GM23248 (cell line): Measurements from ENCODE around the gene FADD. TPM values are rescaled to one million over a fixed set of nuclear protein-coding genes. Genes with fewer than 3 reads are reported as not detected.
A peak's percentile ranks its signal among the peaks of the same experiment; 100 is the strongest.

Experiments used
- DNase-seq: peaks from one replicate; pipeline ENCODE4 v3.0.0-alpha.2; 2015
- H2AFZ ChIP-seq: fragments of 200-600 bp; sonication (generic); 2 replicates; pipeline ENCODE4 v1.6.1; 2016; ENCODE audit warnings: antibody characterized with exemption
- H3F3A ChIP-seq: fragments of 200-600 bp; sonication (generic); 2 replicates; pipeline ENCODE4 v1.6.1; 2016; ENCODE audit warnings: mild to moderate bottlenecking, antibody characterized with exemption, mixed run types; ENCODE audit not compliant: insufficient read depth
- H3K27ac ChIP-seq: fragments of 200-600 bp; sonication (generic); 2 replicates; pipeline ENCODE4 v1.5.1; 2016; ENCODE audit warnings: mild to moderate bottlenecking
- H3K27me3 ChIP-seq: fragments of 200-600 bp; sonication (generic); replicated peaks from 2 replicates; pipeline ENCODE4 v1.6.1; 2016; ENCODE audit warnings: mild to moderate bottlenecking; ENCODE audit not compliant: insufficient read depth
- H3K36me3 ChIP-seq: fragments of 200-600 bp; sonication (generic); 2 replicates; pipeline ENCODE4 v1.6.1; 2016; ENCODE audit warnings: low read depth, mild to moderate bottlenecking
- H3K4me1 ChIP-seq: fragments of 200-600 bp; sonication (generic); 2 replicates; pipeline ENCODE4 v1.6.1; 2016; ENCODE audit warnings: mild to moderate bottlenecking; ENCODE audit not compliant: insufficient read depth
- H3K4me2 ChIP-seq: fragments of 200-600 bp; sonication (generic); one replicate; pipeline ENCODE4 v1.6.1; 2016; ENCODE audit warnings: mild to moderate bottlenecking; ENCODE audit not compliant: unreplicated experiment
- H3K4me3 ChIP-seq: fragments of 200-600 bp; sonication (generic); 2 replicates; pipeline ENCODE4 v1.5.1; 2016; ENCODE audit warnings: mild to moderate bottlenecking
- H3K79me2 ChIP-seq: fragments of 200-600 bp; sonication (generic); 2 replicates; pipeline ENCODE4 v1.6.1; 2016; ENCODE audit warnings: mild to moderate bottlenecking; ENCODE audit not compliant: insufficient read depth
- H3K9ac ChIP-seq: fragments of 200-600 bp; sonication (generic); 2 replicates; pipeline ENCODE4 v1.6.1; 2016; ENCODE audit warnings: mild to moderate bottlenecking
- H3K9me2 ChIP-seq: fragments of 200-600 bp; sonication (generic); 2 replicates; pipeline ENCODE4 v1.6.1; 2016; ENCODE audit warnings: mixed run types, mild to moderate bottlenecking, moderate library complexity; ENCODE audit not compliant: insufficient read depth
- H3K9me3 ChIP-seq: fragments of 200-600 bp; sonication (generic); one replicate; pipeline ENCODE4 v1.6.1; 2017; ENCODE audit warnings: low read depth
- H4K20me1 ChIP-seq: fragments of 200-600 bp; sonication (generic); 2 replicates; pipeline ENCODE4 v1.6.0; 2016; ENCODE audit not compliant: insufficient read depth
- EZH2 ChIP-seq: fragments of 200-600 bp; sonication (generic); IDR thresholded peaks from 2 replicates; pipeline ENCODE4 v1.6.1; 2018; ENCODE audit warnings: antibody characterized with exemption, mild to moderate bottlenecking; ENCODE audit not compliant: insufficient read depth, poor library complexity, severe bottlenecking
- EZH2phosphoT487 ChIP-seq: fragments of 200-600 bp; sonication (generic); IDR thresholded peaks from 2 replicates; pipeline ENCODE4 v1.6.1; 2018; ENCODE audit warnings: antibody characterized with exemption, moderate library complexity, mild to moderate bottlenecking, low read depth; ENCODE audit not compliant: insufficient read depth
- WGBS, 2 experiments: methylation state at CpG; one replicate each; pipeline ENCODE4 v1.1.6; 2015 to 2017; ENCODE audit warnings: low lambda C conversion rate in 2 of 2, low coverage in 1 of 2; ENCODE audit errors: missing lambda C conversion rate in 2 of 2; 5-methylcytosine and 5-hydroxymethylcytosine counted together
- in situ Hi-C: fragments of 300-500 bp; cut with MboI; formaldehyde crosslinking; loops from 2 replicates; pipeline ENCODE4 v1.15.0; 2020
- polyA plus RNA-seq: library from polyadenylated mRNA; unstranded; fragments of >200 nt; fragmentation: Nextera tagmentation; extraction: Ambion mirVana; gene quantifications from 2 replicates; pipeline ENCODE4 v1.2.1, GENCODE V29; 2016
- total RNA-seq: library from RNA; depleted of rRNA; stranded (reverse); fragments of >200 nt; shearing (Covaris generic); gene quantifications from 2 replicates; pipeline ENCODE4 v1.2.3, GENCODE V29; 2014

FADD gene
- total and polyA plus RNA-seq, 2 experiments from 2014 or later = 32.0 to 38.3 TPM

- no peak overlapping the region for H3K27ac ChIP-seq
- no peaks in the 10 kb centered on the region for H3F3A ChIP-seq
- no peaks in the 10 kb centered on the region for H3K79me2 ChIP-seq
- no peak for DNase-seq
- H3K9ac ChIP-seq = no peak overlapping the region
- H3K9me2 ChIP-seq = no peaks in the 10 kb centered on the region
- no peaks in the 10 kb centered on the region for H4K20me1 ChIP-seq
- H3K4me1 ChIP-seq = no peaks in the 10 kb centered on the region
- in situ Hi-C loops = no loop called here
- H2AFZ ChIP-seq = no peak overlapping the region
- no peak overlapping the region for H3K4me3 ChIP-seq
- H3K27me3 ChIP-seq = peaks cover 19% of the 10 kb centered on the region; the same call in 1 of the 2 replicates
- TF ChIP-seq EZH2phosphoT487 (no peak), EZH2 (no peak)
- WGBS, 2 experiments = 49 to 53% methylated on average over 3 of the region's 3 CpGs
- H3K4me2 ChIP-seq = no peak overlapping the region
- no peaks in the 10 kb centered on the region for H3K36me3 ChIP-seq
- no peaks in the 10 kb centered on the region for H3K9me3 ChIP-seq
Observed at GRCh38 chr11:70220136-70220535, 17.0 kb downstream of the FADD start.

GRCh38 chr11:70220920-70221319 is 17.8 kb downstream of the FADD start:
- Histone ChIP-seq H2AFZ (no peak overlapping the region), H3K27ac (no peak overlapping the region), H3K27me3 (peaks cover 27% of the 10 kb centered on the region; the same call in 1 of the 2 replicates), H3K79me2 (no peaks in the 10 kb centered on the region), H3K4me1 (no peaks in the 10 kb centered on the region), H3K9ac (no peak overlapping the region), H3K4me2 (no peak overlapping the region), H3K36me3 (no peaks in the 10 kb centered on the region), H3K4me3 (no peak overlapping the region), H3F3A (no peaks in the 10 kb centered on the region), H3K9me3 (no peaks in the 10 kb centered on the region), H3K9me2 (no peaks in the 10 kb centered on the region), H4K20me1 (no peaks in the 10 kb centered on the region)
- in situ Hi-C loops = no loop called here
- DNase-seq = no peak
- WGBS, 2 experiments = 36 to 44% methylated on average over 1 of the region's 1 CpG
- TF ChIP-seq EZH2 = no peak
- TF ChIP-seq EZH2phosphoT487 = no peak

GRCh38 chr11:70225681-70226177 is 22.6 kb downstream of the FADD start:
- no peak for TF ChIP-seq EZH2phosphoT487
- TF ChIP-seq EZH2 = no peak
- Histone ChIP-seq H3K4me2 (no peak overlapping the region), H3K36me3 (no peaks in the 10 kb centered on the region), H4K20me1 (no peaks in the 10 kb centered on the region), H3K79me2 (no peaks in the 10 kb centered on the region), H3K27me3 (peaks cover 54% of the 10 kb centered on the region), H3K9me2 (no peaks in the 10 kb centered on the region), H3K9me3 (no peaks in the 10 kb centered on the region), H3K27ac (no peak overlapping the region), H3K9ac (no peak overlapping the region), H2AFZ (no peak overlapping the region), H3F3A (no peaks in the 10 kb centered on the region), H3K4me3 (no peak overlapping the region), H3K4me1 (no peaks in the 10 kb centered on the region)
- in situ Hi-C loops = no loop called here
- no peak for DNase-seq
- 44 to 50% methylated on average over 6 to 8 of the region's 8 CpGs for WGBS, 2 experiments

GRCh38 chr11:70226183-70226582 is 23.1 kb downstream of the FADD start:
- no peak overlapping the region for H3K4me2 ChIP-seq
- 55 to 58% methylated on average over 3 of the region's 3 CpGs for WGBS, 2 experiments
- H3K79me2 ChIP-seq = no peaks in the 10 kb centered on the region
- no peak overlapping the region for H3K4me3 ChIP-seq
- in situ Hi-C loops = no loop called here
- no peak overlapping the region for H2AFZ ChIP-seq
- H3F3A ChIP-seq = no peaks in the 10 kb centered on the region
- H3K27ac ChIP-seq = no peak overlapping the region
- no peaks in the 10 kb centered on the region for H3K36me3 ChIP-seq
- H3K27me3 ChIP-seq = peaks cover 58% of the 10 kb centered on the region
- H3K9me2 ChIP-seq = no peaks in the 10 kb centered on the region
- no peaks in the 10 kb centered on the region for H3K9me3 ChIP-seq
- no peak for DNase-seq
- H3K9ac ChIP-seq = no peak overlapping the region
- H4K20me1 ChIP-seq = no peaks in the 10 kb centered on the region
- no peak for TF ChIP-seq EZH2
- no peak for TF ChIP-seq EZH2phosphoT487
- H3K4me1 ChIP-seq = no peaks in the 10 kb centered on the region

GRCh38 chr11:70226967-70227366 is 23.9 kb downstream of the FADD start:
- Histone ChIP-seq H3K9me2 (no peaks in the 10 kb centered on the region), H3K27me3 (peaks cover 61% of the 10 kb centered on the region), H3K4me2 (no peak overlapping the region), H4K20me1 (no peaks in the 10 kb centered on the region), H3K9me3 (no peaks in the 10 kb centered on the region), H3K27ac (no peak overlapping the region), H3K9ac (no peak overlapping the region), H3K4me1 (no peaks in the 10 kb centered on the region), H3K79me2 (no peaks in the 10 kb centered on the region), H3F3A (no peaks in the 10 kb centered on the region), H3K36me3 (no peaks in the 10 kb centered on the region), H2AFZ (no peak overlapping the region), H3K4me3 (no peak overlapping the region)
- 55 to 62% methylated on average over 9 of the region's 9 CpGs for WGBS, 2 experiments
- DNase-seq = peak; percentile 38
- TF ChIP-seq EZH2phosphoT487 (no peak), EZH2 (no peak)
- in situ Hi-C loops = no loop called here
